Testis (tissue), 2 donors: Measurements from ENCODE around the gene NEURL1B.

Experiments used
- CTCF ChIP-seq, 3 experiments: fragments of 450-650 bp in 2 of 3; fragments of 200-600 bp in 1 of 3; sonication (generic) in 1 of 3; IDR thresholded peaks; one replicate each; pipeline ENCODE4 v1.5.1; 2016 to 2019; ENCODE audit warnings: antibody characterized with exemption in 3 of 3, mild to moderate bottlenecking in 2 of 3, moderate library complexity in 1 of 3
- POLR2A ChIP-seq: fragments of 450-650 bp; IDR thresholded peaks from one replicate; pipeline ENCODE4 v1.6.1; 2017; ENCODE audit warnings: antibody characterized with exemption, mild to moderate bottlenecking, moderate library complexity

GRCh38 chr5:172692981-172693380 lies 51.9 kb downstream of the NEURL1B start:
- TF ChIP-seq POLR2A (no peak), CTCF (IDR thresholded peaks at IDR 0.05) (no peak)
